Fibroblast of lung (primary cell): Measurements from ENCODE around the gene FAAH2. TPM values are rescaled to one million over a fixed set of nuclear protein-coding genes. Genes with fewer than 3 reads are reported as not detected.

Experiments used
- DNase-seq, 2 donors: peaks; one replicate each; pipeline versions ENCODE4 v3.0.0 to v3.0.0-alpha.2; 2010; ENCODE audit warnings: low read depth in 2 of 2
- H2AFZ ChIP-seq: 2 replicates; pipeline ENCODE4 v1.5.1; 2012; ENCODE audit warnings: low read length, control low read depth, inconsistent platforms
- H3K27ac ChIP-seq: 2 replicates; pipeline ENCODE4 v1.5.1; 2011; ENCODE audit warnings: low read length, control low read depth; ENCODE audit not compliant: insufficient read depth
- H3K27me3 ChIP-seq: 2 replicates; pipeline ENCODE4 v1.5.1; 2011; ENCODE audit warnings: mild to moderate bottlenecking, low read length; ENCODE audit not compliant: control insufficient read depth, insufficient read depth
- H3K36me3 ChIP-seq: 2 replicates; pipeline ENCODE4 v1.5.1; 2011; ENCODE audit warnings: low read length; ENCODE audit not compliant: control insufficient read depth, insufficient read depth
- H3K4me1 ChIP-seq: 2 replicates; pipeline ENCODE4 v1.5.1; 2011; ENCODE audit warnings: low read length; ENCODE audit not compliant: control insufficient read depth, insufficient read depth; ENCODE audit errors: extremely low read depth
- H3K4me2 ChIP-seq: 2 replicates; pipeline ENCODE4 v1.5.1; 2011; ENCODE audit warnings: low read length, control low read depth; ENCODE audit not compliant: insufficient read depth; ENCODE audit errors: extremely low read depth
- H3K4me3 ChIP-seq, 4 experiments: fragments of 200-600 bp in 1 of 4; sonication (generic) in 1 of 4; replicated peaks in 1 of 4; 2 replicates each; pipeline ENCODE4 v1.5.1; 2011 to 2016; ENCODE audit warnings: low read length in 4 of 4, low read depth in 3 of 4, mild to moderate bottlenecking in 3 of 4, control low read depth in 2 of 4, inconsistent platforms in 1 of 4, mixed read lengths in 1 of 4; ENCODE audit not compliant: insufficient read depth in 1 of 4; ENCODE audit errors: control extremely low read depth in 1 of 4
- H3K79me2 ChIP-seq: 2 replicates; pipeline ENCODE4 v1.5.1; 2012; ENCODE audit warnings: mild to moderate bottlenecking, low read length, inconsistent platforms; ENCODE audit not compliant: control insufficient read depth, insufficient read depth
- H3K9ac ChIP-seq: 2 replicates; pipeline ENCODE4 v1.5.1; 2011; ENCODE audit warnings: mild to moderate bottlenecking, low read length, control low read depth; ENCODE audit not compliant: insufficient read depth
- H3K9me3 ChIP-seq: 2 replicates; pipeline ENCODE4 v1.5.1; 2012; ENCODE audit warnings: low read depth, low read length; ENCODE audit not compliant: control insufficient read depth, insufficient read depth
- H4K20me1 ChIP-seq: 2 replicates; pipeline ENCODE4 v1.5.1; 2011; ENCODE audit warnings: low read length; ENCODE audit not compliant: control insufficient read depth, insufficient read depth; ENCODE audit errors: extremely low read depth
- CTCF ChIP-seq, 2 donors: IDR thresholded peaks in 1 of 2; conservative IDR thresholded peaks in 1 of 2; 1 replicate in 1 of 2; 2 replicates in 1 of 2; pipeline ENCODE4 v1.5.1; 2011 to 2012; ENCODE audit warnings: low read length in 2 of 2, control low read depth in 1 of 2, inconsistent platforms in 1 of 2, low read depth in 1 of 2, mild to moderate bottlenecking in 1 of 2
- EZH2 ChIP-seq: IDR thresholded peaks from 2 replicates; pipeline ENCODE4 v1.5.1; 2012; ENCODE audit warnings: low read length, control low read depth, mild to moderate bottlenecking; ENCODE audit errors: missing control alignments
- polyA plus RNA-seq, 2 donors: library from polyadenylated mRNA; depleted of rRNA in 1 of 2; stranded (reverse) in 1 of 2; unstranded in 1 of 2; fragments of >200 nt; gene quantifications; 2 replicates each; pipeline ENCODE4 v1.2.1, GENCODE V29; 2011 to 2012; ENCODE audit warnings: missing spikeins in 1 of 2
- total RNA-seq: library from RNA; depleted of rRNA; stranded (reverse); fragments of >200 nt; gene quantifications from 2 replicates; pipeline ENCODE4 v1.2.1, GENCODE V29; 2014

Gene FAAH2
- total and polyA plus RNA-seq, 2 donors (not counting 1 experiment from before 2014, with no cell fraction given), result 0.02 to 0.33 TPM

GRCh38 chrX:57265126-57265525 is 21.4 kb upstream of the FAAH2 start:
- Histone ChIP-seq H3K9ac (no peak overlapping the region), H3K36me3 (no peaks in the 10 kb centered on the region), H3K4me1 (no peaks in the 10 kb centered on the region), H3K4me3 (no peak overlapping the region), H3K79me2 (no peaks in the 10 kb centered on the region), H3K27me3 (no peaks in the 10 kb centered on the region), H3K4me2 (no peak overlapping the region), H4K20me1 (no peaks in the 10 kb centered on the region), H3K27ac (no peak overlapping the region), H2AFZ (no peak overlapping the region), H3K9me3 (no peaks in the 10 kb centered on the region)
- no peak for TF ChIP-seq EZH2
- no peak for TF ChIP-seq CTCF (conservative IDR thresholded peaks at IDR 0.05 in 1 of 2, IDR thresholded peaks at IDR 0.05 in 1 of 2; ENCODE audit: low read depth in 1 of 2, low read length in 2 of 2)
- DNase-seq, result no peak

DNA sequence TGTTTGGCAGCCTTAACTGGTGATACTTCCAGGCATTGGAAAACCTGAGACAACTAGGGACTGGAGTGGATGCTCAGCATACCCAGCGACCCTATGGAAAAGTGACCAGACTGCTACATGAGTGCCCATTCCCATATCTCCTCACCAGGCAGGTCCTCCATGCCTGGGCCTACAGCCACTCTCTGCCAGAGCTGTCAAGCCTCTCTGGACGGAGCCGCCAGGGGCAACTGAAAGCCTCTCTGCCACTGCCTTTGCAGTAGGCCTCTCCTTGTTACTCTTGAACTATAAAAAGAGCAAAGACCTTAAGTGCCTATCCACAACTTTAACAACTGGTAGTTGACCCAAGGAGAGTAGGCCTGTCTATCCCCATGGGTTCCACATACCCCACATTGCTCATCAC is 20.2 kb upstream of the FAAH2 start:
- Histone ChIP-seq H3K36me3 (no peaks in the 10 kb centered on the region), H3K27me3 (no peaks in the 10 kb centered on the region), H3K9me3 (no peaks in the 10 kb centered on the region), H2AFZ (no peak overlapping the region), H3K9ac (no peak overlapping the region), H3K4me2 (no peak overlapping the region), H3K27ac (no peak overlapping the region), H3K4me3 (no peak overlapping the region), H3K79me2 (no peaks in the 10 kb centered on the region), H3K4me1 (no peaks in the 10 kb centered on the region), H4K20me1 (no peaks in the 10 kb centered on the region)
- TF ChIP-seq CTCF (conservative IDR thresholded peaks at IDR 0.05 in 1 of 2, IDR thresholded peaks at IDR 0.05 in 1 of 2; ENCODE audit: low read depth in 1 of 2, low read length in 2 of 2) (no peak), EZH2 (no peak)
- DNase-seq, result no peak

DNA sequence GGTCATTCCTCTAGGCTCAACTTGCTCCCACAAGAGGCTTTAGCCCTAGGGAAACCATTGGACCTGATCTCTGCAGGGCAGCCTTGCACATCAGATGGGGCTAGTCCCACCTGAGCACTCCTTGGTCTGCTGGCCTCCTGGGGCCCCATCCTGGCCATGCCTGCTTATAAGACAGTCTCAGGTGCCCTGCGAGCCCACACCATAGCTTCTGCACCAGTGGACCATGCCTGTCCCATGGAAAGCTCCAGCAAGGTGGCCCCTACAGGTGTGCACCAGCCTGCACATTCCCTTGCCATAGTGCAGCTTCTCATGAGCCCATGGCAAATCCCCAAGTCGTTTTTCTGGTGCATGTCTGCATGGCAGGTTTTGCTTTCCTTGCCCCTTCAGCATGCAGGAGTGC is 19.6 kb upstream of the FAAH2 start:
- H3K4me1 ChIP-seq, result no peaks in the 10 kb centered on the region
- H3K4me3 ChIP-seq, result no peak overlapping the region
- TF ChIP-seq CTCF (conservative IDR thresholded peaks at IDR 0.05 in 1 of 2, IDR thresholded peaks at IDR 0.05 in 1 of 2; ENCODE audit: low read depth in 1 of 2, low read length in 2 of 2), result no peak
- no peak for TF ChIP-seq EZH2
- H3K27me3 ChIP-seq, result no peaks in the 10 kb centered on the region
- H4K20me1 ChIP-seq, result no peaks in the 10 kb centered on the region
- no peak overlapping the region for H2AFZ ChIP-seq
- DNase-seq, result no peak
- no peaks in the 10 kb centered on the region for H3K79me2 ChIP-seq
- H3K4me2 ChIP-seq, result no peak overlapping the region
- H3K9ac ChIP-seq, result no peak overlapping the region
- H3K9me3 ChIP-seq, result no peaks in the 10 kb centered on the region
- H3K27ac ChIP-seq, result no peak overlapping the region
- no peaks in the 10 kb centered on the region for H3K36me3 ChIP-seq
